Tibial nerve (tissue), 4 donors: ENCODE results near the gene DLG5.

Experiments
- CTCF ChIP-seq, 5 experiments: fragments of 200-600 bp in 3 of 5; fragments of 450-650 bp in 2 of 5; sonication (generic) in 3 of 5; IDR thresholded peaks; one replicate each; pipeline ENCODE4 v1.5.1; 2016 to 2019; ENCODE audit warnings: antibody characterized with exemption in 5 of 5, mild to moderate bottlenecking in 3 of 5, moderate library complexity in 2 of 5
- EP300 ChIP-seq, 2 donors: sonication (generic); formaldehyde crosslinking; IDR thresholded peaks; one replicate each; pipeline ENCODE4 v1.6.1; 2017; ENCODE audit warnings: antibody characterized with exemption in 2 of 2, mild to moderate bottlenecking in 1 of 2
- POLR2A ChIP-seq, 2 donors: fragments of 450-650 bp; IDR thresholded peaks; one replicate each; pipeline ENCODE4 v1.6.1; 2017; ENCODE audit warnings: antibody characterized with exemption in 2 of 2, mild to moderate bottlenecking in 2 of 2, moderate library complexity in 2 of 2

- TF ChIP-seq CTCF (IDR thresholded peaks at IDR 0.05): no peak
- TF ChIP-seq POLR2A (IDR thresholded peaks at IDR 0.05): no peak
- no peak for TF ChIP-seq EP300 (IDR thresholded peaks at IDR 0.05)
Measured at GRCh38 chr10:77788496-77789010, 138.0 kb downstream of the DLG5 start.
